GM21447 (cell line): ENCODE measurements around the gene ANP32D.
A peak's percentile ranks its signal among the peaks of the same experiment; 100 is the strongest.
"Not testable (repeated sequence)": the region's sequence is repeated elsewhere in the genome, so short reads cannot be mapped to it uniquely, and the experiment has no call there.

Experiments used
- ATAC-seq: cut with Tn5 transposase; IDR thresholded peaks from one replicate; pipeline ENCODE4 v1.9.1; 2021; ENCODE audit not compliant: unreplicated experiment

Gene ANP32D

DNA sequence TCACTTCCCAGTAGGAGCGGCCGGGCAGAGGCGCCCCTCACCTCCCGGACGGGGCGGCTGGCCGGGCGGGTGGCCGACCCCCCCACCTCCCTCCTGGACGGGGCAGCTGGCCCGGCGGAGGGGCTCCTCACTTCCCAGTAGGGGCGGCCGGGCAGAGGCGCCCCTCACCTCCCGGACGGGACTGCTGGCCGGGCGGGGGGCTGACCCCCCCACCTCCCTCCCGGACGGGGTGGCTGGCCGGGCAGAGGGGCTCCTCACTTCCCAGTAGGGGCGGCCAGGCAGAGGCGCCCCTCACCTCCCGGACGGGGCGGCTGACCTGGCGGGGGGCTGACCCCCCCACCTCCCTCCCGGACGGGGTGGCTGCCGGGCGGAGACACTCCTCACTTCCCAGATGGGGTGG is 27.9 kb downstream of the ANP32D start:
- not testable (repeated sequence) for ATAC-seq

DNA sequence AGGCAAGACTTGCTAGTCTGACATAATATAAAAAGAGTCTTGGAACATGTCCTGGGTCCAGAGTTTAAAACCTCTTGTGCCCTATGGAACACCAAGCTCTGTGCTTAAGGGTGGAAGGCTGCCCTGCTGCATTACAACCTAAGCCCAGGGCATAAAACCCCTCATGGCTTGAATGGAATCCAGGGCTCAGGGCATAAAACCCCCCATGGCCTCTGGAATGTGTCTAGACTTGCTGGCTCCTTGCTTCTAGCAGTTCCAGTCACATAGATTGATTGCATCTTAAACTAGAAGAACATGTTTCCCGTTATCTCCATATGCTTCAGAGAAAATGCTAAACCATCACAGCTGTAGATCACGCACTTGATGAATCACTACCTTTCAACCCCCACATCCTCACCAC is 34.5 kb downstream of the ANP32D start:
- ATAC-seq: not testable (repeated sequence)

DNA sequence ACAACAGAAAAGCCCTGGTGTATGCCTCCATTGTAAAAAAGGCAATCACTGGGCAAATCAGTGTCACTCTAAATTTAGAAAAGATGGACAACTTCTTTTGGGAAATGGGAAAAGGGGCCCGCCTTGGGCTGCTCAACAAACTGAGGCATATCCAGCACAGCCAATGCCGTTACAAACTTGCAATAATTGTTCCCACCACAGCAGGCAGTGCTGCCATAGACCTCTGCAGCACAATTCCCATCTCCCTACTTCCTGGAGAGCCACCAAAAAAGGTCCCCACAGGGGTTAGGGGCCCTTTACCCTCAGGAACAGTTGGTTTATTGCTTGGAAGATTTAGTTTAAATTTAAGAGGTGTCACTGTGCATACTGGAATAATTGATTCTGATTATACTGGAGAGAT is 36.6 kb downstream of the ANP32D start:
- ATAC-seq: no peak

DNA sequence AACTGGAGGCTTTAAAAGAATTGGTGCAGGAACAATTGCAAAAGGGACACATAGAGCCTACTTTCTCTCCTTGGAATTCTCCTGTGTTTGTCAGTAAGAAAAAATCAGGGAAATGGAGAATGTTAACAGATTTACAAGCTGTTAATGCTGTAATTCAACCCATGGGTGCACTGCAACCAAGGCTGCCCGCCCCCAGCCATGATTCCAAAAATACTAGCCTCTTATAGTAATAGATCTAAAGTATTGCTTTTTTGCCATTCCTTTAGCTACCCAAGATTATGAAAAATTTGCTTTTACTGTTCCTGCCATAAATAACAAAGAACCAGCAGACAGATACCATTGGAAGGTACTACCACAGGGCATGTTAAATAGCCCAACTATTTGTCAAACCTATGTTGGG is 37.8 kb downstream of the ANP32D start:
- no peak for ATAC-seq

DNA sequence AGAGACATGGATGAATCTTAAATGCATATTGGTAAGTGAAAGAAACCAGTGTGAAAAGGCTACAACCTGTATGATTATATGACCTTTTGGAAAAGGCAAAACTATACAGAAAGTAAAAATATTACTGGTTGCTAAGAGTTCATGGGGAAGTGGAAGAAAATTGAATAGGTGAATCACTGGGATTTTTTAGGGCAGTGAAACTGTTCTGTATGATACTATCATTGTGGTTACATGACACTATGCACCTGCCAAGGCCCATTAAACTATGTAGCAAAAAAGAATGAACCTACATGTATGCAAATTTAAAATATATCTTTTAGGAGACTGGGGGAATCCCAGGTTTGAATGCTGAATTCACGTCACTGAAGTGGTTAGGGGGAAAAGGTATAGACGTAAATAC is 40.5 kb downstream of the ANP32D start:
- ATAC-seq: peak; percentile 88

DNA sequence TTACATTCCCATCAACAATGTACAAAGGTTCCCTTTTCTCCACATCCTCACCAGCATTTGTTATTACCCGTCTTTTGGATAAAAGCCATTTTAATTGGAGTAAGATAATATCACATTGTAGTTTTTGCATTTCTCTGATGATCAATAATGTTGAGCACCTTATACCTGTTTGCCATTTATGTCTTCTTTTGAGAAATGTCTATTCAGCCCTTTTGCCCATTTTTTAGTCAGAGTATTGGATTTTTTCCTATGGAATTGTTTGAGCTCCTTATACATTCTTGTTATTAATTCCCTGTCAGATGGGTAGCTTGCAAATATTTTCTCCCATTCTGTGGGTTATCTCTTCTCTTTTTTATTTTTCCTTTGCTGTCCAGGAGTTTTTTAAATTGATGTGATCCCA is 42.4 kb downstream of the ANP32D start:
- ATAC-seq: no peak

DNA sequence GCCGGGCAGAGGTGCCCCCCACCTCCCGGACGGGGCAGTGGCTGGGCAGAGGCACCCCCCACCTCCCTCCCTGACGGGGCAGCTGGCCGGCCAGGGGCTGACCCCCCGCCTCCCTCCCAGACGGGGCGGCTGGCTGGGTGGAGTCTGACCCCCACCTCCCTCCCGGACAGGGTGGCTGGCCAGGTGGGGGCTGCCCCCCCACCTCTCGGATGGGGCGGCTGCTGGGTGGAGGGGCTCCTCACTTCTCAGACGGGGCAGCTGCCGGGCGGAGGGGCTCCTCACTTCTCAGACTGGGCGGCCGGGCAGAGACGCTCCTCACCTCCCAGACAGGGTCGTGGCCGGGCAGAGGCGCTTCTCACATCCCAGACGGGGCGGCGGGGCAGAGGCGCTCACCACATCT is 48.0 kb downstream of the ANP32D start:
- not testable (repeated sequence) for ATAC-seq
